Muscle of back (tissue), 11 donors: ENCODE results near the gene ZNF213. TPM values are rescaled to one million over a fixed set of nuclear protein-coding genes. Genes with fewer than 3 reads are reported as not detected.
"Not testable (repeated sequence)": the region's sequence is repeated elsewhere in the genome, so short reads cannot be mapped to it uniquely, and the experiment has no call there.

Experiments used
- DNase-seq, 3 donors: peaks; one replicate each; pipeline versions ENCODE4 v3.0.0 to v3.0.0-alpha.2; 2013
- polyA plus RNA-seq, 10 donors: library from polyadenylated mRNA; unstranded; fragments of 120-200 nt; gene quantifications; one replicate each; pipeline ENCODE4 v1.2.1, GENCODE V29; 2013; ENCODE audit not compliant: insufficient read length in 10 of 10

ZNF213 gene
- polyA plus RNA-seq, 10 donors: 8.1 to 11.6 (median 10.0) TPM

DNA sequence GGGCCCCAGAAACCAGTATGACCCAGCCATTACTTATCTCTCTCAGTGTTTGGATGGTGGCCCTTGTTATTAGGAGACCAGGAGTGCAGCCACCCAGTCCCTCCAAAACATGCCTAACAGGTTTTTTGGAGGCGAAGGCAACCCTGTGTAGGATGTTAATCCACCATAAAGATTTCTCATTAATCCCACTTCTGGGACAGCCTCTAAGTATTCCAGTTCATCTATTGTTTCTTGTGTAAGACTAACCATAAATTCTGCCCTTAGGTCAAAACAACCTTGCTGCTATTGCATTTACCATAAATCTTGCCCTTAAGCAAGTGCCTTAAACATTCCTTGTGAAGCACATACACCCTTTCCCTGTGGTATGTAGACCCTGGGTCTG lies 31.7 kb downstream of the ZNF213 start:
- no peak for DNase-seq

DNA sequence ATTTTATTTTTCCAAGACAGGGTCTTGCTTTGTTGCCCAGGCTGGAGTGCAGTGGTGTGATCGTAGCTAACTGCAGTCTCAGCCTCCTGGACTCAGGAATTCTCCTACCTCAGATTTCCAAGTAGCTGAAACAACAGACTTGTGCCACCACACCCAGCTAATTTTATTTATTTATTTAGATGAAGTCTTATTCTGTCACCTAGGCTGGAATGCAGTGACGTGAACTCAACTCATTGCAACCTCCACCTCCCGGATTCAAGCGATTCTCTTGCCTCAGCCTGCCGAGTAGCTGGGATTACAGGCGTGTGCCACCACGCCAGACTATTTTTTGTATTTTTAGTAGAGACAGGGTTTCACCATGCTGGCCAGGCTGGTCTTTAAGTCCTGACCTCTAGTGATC lies 33.9 kb downstream of the ZNF213 start:
- DNase-seq: not testable (repeated sequence)

DNA sequence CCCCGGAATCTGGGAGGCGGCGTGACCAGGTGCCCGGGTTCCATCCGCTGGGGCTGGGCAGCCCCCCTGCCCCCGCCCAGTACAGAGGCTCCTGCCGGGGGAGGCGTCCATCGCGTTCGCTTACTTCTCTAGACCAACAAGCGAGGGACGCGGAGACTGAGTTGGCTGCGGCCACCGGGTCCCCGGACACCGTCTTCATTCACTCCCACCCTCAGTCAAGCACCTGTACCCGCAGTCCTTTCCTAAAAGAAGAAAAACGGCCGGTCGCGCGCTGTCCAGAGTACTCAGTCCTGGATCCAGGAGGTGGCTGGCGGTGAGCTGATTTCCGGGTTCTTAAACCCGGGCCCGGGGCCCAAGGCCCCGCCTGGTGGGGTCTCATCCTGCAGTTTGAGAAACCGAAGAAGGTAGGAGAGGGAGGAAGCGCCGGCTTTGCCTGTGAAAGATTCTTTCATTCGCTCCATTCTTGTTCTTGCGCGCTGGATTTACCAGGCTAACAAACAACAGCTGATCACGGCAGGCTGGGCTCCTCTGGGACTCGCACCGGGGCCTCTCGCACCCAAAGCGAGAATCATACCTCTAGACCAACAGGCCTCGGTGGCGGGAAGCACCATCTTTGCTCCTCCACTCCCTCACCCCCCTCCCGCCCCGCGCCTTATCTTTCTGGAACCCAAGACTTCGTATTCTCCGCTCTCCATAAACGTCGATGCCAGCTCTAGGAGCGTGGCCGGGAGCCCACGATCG lies 35.8 kb downstream of the ZNF213 start:
- DNase-seq: no peak

GRCh38 chr16:3171181-3171854 lies 36.5 kb downstream of the ZNF213 start:
- DNase-seq: no peak

- no peak for DNase-seq
These were observed 37.2 kb downstream of the ZNF213 start for GRCh38 chr16:3171855-3172593.

DNA sequence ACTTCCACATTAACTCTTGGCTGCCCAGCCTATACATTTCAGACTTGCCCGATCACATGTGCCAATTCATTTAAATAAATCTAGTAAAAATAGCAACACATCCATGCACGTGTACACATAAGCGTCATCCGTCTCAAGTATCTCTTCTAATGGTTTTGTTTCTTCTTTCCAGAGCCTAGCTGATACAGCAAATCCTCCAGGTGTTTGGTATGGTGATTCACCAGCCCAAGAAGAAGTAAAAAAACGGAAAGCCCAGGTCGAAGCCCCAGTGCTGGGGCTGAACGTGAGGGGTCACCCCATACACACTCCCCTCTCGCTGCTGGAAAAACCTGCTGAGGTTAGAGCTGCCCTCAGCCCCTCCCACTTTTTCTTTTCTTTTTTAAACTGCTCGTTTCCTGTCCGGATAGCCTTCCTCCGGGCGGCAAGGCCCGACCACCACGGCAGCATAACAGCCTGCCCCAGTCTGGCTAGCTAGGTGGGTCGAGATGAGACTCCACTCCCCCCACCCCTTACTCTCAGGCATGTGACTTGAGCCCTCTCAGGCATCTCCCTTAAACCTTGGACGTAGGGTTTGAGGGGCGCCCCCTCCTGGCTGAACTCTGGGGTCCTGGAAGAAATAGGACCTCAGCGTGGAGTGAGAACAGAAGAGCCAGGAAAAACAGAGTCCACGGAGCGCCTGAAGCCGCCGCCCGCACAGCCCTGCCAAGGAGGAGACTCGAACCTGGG lies 39.2 kb downstream of the ZNF213 start:
- no peak for DNase-seq

DNA sequence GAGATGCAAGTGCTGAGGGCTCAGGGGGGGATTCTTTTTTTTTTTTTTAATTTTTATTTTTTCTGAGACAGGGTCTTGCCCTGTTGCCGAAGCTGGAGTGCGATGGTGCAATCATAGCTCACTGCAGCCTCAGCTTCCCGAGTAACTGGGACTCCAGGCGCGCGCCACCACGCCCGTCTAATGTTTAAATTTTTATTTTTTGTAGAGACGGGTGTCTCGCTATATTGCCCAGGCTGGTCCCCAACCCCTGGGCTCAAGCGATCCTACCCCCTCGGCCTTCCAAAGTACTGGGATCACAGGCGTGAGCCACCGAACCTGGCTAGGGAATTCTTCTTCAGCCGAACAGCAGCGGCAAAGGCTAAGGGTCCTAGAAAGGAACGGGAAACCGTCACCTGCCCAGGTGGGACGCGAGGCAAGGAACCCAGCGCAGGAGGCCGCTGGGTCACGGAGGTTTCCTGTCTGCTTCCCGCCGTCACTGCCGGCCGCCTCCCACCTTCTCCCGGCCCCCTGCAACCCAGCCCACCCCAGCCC lies 39.9 kb downstream of the ZNF213 start:
- DNase-seq: no peak

DNA sequence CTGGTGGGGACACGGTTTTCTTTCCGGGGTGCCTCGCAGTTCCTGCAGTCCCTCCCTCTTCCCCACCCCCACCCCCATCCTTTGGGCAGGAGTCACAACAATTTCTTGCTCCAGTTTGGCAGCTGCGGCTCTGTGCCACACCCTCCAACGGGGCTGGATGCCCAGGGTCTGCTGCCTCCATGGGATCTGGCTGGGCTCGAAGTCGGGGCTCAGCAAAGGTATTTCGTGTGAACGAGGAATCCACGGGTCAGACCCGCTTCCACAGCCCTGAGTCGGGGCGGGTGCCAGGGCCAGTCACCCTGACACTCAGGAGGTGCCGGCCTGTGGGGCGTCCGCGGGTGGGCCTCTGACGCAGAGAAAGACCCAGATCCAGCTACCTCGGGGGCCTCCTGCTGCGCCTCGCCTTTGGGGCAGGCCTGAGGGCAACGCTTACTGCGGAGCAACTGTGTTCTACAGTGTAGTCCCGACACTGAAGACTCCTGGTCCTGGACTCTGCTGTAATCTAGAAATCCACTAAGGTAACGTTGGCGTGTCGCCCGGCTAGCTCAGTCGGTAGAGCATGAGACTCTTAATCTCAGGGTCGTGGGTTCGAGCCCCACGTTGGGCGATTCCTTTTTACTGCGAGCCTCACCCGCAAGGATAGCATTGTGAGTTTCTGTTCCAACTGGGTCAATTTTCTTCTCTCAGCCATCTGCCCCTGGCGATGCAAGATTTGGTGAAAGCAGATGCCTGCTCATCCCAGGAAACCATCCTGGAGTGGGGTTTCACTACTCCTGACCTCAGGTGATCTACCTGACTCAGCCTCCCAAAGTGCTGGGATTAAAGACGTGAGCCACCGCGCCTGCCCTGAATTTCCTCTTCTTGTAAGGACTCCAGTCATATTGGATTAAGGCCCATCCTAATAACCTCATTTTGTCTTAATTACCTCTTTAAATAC lies 40.6 kb downstream of the ZNF213 start:
- no peak for DNase-seq

DNA sequence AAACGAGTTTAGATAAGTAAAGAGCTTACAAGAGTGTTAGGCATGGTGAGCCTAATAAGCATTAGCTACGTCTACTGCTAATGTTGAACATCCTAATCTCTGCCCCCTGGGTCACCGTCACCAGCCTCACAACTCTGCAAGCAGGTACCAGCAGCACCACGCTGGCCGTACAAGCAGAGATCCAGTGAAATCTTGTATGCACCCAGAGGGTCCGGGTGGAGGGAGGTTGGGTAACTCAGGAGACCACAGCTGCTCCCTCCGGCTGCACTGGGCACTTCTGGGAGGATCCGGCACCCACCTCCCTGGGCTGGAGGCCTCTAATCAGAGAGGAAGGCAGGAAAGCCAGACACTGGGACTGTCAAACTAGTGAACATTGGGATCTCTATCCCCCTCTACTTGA lies 44.8 kb downstream of the ZNF213 start:
- no peak for DNase-seq

DNA sequence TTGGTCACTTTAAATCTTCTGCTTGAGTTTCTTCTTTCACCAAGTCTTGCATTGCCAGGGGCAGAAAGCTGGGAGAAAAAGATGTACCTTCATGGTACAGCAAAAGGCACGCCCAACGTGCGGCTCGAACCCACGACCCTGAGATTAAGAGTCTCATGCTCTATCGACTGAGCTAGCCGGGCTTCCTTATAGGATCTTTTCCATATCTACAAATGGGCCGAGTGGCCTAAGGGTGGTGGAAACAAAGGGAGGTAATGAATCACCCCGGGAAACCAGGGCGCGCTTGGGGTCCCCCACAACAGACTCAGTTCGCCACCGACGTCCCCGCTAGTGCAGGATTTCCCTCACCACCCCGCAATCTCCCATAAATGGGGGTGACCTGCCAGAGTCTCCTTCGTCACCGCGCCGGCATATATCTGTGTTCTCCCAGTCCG lies 45.6 kb downstream of the ZNF213 start:
- no peak for DNase-seq

DNA sequence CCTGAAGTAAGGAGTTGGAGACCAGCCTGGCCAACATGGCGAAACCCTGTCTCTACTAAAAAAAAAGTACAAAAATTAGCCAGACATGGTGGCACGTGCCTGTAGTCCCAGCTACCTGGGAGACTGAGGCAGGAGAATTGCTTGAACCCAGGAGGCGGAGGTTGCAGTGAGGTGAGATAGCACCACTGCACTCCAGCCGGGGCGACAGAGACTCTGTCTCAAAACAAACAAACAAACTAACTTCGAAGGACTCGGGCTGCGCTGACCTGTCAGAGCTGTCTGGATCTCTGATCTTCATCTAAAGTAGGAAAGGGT lies 47.4 kb downstream of the ZNF213 start:
- not testable (repeated sequence) for DNase-seq

DNA sequence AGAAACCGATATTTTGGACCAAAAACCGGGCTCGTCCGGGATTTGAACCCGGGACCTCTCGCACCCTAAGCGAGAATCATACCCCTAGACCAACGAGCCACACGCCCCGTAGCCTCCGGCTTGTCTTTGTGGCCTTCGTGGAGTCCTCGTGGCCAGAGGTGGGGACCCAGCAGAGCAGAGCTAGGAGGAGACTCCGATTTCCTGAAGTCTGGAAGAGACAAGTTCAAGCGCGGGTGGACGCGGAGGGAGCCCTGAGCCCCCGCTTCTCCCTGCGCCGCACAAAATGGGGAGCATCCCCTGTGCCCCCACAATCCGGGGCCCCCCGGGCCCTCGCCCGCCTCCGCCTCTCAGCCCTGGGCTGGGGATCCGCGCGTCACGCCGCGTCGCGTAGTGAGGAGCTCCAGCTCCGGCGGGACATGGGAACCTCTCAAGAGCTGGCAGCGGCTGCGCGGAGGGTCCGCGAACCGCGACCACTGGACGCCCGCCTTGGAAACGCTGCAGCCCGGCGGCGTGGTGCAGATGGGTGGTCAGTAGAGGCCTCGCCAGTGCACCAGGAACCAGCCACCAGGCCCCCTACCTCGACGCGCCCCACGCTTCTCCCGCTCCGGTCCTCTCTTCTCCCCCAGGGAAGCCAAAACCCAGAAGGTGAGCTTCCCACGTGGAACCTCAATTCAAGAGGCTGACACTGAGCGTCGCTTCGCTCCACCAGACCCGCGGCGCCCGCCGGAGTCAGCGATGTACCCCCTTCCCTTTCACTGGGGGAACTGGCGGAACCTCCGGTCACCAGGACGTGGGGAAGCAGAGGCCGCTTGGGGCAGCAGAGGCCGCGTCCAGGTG lies 48.0 kb downstream of the ZNF213 start:
- DNase-seq: peak in 1 of 3 donors; percentile 32

DNA sequence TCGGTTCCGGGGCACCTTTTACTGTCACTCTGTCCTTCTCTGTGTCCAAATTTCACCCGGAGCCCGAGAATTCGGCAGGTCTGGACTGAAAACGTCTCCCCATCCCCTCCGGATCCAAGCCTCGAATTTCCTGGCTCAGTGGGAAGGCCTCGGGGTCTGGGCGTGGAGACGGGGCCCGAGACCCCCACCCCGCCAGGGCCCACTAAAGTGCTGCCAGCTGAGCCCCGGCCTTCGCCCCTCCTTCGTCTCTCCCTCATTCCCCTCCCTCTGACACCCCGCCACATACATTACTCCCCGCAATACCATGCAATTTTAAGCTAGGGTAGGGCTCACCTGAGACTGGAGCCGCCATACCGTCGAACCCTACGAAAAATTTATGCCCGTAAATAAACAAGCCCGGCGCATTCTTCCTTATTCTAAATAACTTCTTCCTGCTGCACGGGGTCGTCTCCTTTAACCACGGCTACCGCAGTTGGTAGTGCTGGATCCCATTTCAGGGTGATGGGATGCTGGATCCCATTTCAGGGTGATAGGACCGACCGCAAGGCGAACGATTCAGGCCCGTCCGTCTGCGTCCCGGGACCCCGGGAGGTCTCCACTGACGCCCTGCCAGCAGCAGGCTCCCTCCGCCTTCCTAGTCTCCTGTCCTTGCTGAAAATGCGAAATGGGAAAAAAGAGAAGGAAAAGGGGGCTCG lies 48.8 kb downstream of the ZNF213 start:
- DNase-seq: no peak

GRCh38 chr16:3186946-3187690 lies 52.3 kb downstream of the ZNF213 start:
- no peak for DNase-seq

- DNase-seq: peak in 2 of 3 donors; percentile 44 to 47
These were observed 53.2 kb downstream of the ZNF213 start, which contains the start of gene OR1F1 for GRCh38 chr16:3187798-3188674. Gene OR1F1 (plus strand): TSS chr16:3188204.

DNA sequence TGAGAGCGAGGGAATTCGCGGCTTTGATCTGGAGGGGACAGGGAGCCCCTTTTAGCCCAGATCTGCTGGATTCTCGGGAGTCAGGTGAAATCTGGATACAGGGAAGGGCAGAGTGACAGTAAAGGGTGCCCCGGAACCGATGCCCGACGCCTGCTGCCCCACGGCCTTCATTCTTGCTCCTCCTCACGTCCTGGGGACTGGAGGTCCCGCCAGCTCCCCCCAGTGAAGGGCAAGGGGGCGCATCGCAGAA lies 53.8 kb downstream of the ZNF213 start:
- DNase-seq: no peak
